GM21447 (cell line): ENCODE results near the gene PLCB1.
"Not testable (repeated sequence)": the region's sequence is repeated elsewhere in the genome, so short reads cannot be mapped to it uniquely, and the experiment has no call there.

Source experiments
- ATAC-seq: cut with Tn5 transposase; IDR thresholded peaks from one replicate; pipeline ENCODE4 v1.9.1; 2021; ENCODE audit not compliant: unreplicated experiment

PLCB1 gene

GRCh38 chr20:8640461-8640860 is 508.4 kb downstream of the PLCB1 start:
- no peak for ATAC-seq

GRCh38 chr20:8642247-8642646 is 510.2 kb downstream of the PLCB1 start:
- no peak for ATAC-seq

- not testable (repeated sequence) for ATAC-seq
These were observed 512.4 kb downstream of the PLCB1 start for GRCh38 chr20:8644468-8644867.

GRCh38 chr20:8645326-8645725 is 513.3 kb downstream of the PLCB1 start:
- no peak for ATAC-seq

- ATAC-seq: no peak
These were observed 514.0 kb downstream of the PLCB1 start for GRCh38 chr20:8646033-8646441.

GRCh38 chr20:8646716-8647115 is 514.6 kb downstream of the PLCB1 start:
- no peak for ATAC-seq

- ATAC-seq: no peak
These were observed 515.9 kb downstream of the PLCB1 start for GRCh38 chr20:8647961-8648441.

GRCh38 chr20:8648466-8648865 is 516.4 kb downstream of the PLCB1 start:
- ATAC-seq: no peak

- no peak for ATAC-seq
These were observed 520.3 kb downstream of the PLCB1 start for GRCh38 chr20:8652396-8652795.

- no peak for ATAC-seq
These were observed 522.4 kb downstream of the PLCB1 start for GRCh38 chr20:8654486-8654885.

- ATAC-seq: no peak
These were observed 524.3 kb downstream of the PLCB1 start for GRCh38 chr20:8656335-8656734.

GRCh38 chr20:8657664-8658063 is 525.6 kb downstream of the PLCB1 start:
- no peak for ATAC-seq

GRCh38 chr20:8658103-8658502 is 526.0 kb downstream of the PLCB1 start:
- no peak for ATAC-seq

- ATAC-seq: no peak
These were observed 529.3 kb downstream of the PLCB1 start for GRCh38 chr20:8661229-8661952.

GRCh38 chr20:8662433-8662954 is 530.4 kb downstream of the PLCB1 start:
- no peak for ATAC-seq

GRCh38 chr20:8663424-8663823 is 531.4 kb downstream of the PLCB1 start:
- ATAC-seq: no peak

- no peak for ATAC-seq
These were observed 532.7 kb downstream of the PLCB1 start for GRCh38 chr20:8664778-8665177.

- no peak for ATAC-seq
These were observed 535.2 kb downstream of the PLCB1 start for GRCh38 chr20:8667306-8667705.

GRCh38 chr20:8670207-8670892 is 538.3 kb downstream of the PLCB1 start:
- no peak for ATAC-seq

- ATAC-seq: no peak
These were observed 538.8 kb downstream of the PLCB1 start for GRCh38 chr20:8670893-8671215.

GRCh38 chr20:8671370-8671961 is 539.4 kb downstream of the PLCB1 start:
- ATAC-seq: no peak

- no peak for ATAC-seq
These were observed 541.0 kb downstream of the PLCB1 start for GRCh38 chr20:8673116-8673515.
